ENCODE results near the gene MPO.

GRCh38 chr17:58320163-58320558, 39.4 kb upstream of the MPO start:
- TF ChIP-seq CTCF (IDR thresholded peaks at IDR 0.05; ENCODE audit: control extremely low read depth in 1 of 3, insufficient read depth in 1 of 3, low read depth in 1 of 3, low read length in 3 of 3), result no peak
- TF ChIP-seq ATF3 (IDR thresholded peaks at IDR 0.05; ENCODE audit: insufficient read depth, low read depth, low read length), result no peak
- TF ChIP-seq GTF2F1 (IDR thresholded peaks at IDR 0.05; ENCODE audit: borderline replicate concordance, low read depth, low read length), result no peak
- TF ChIP-seq EGR1 (IDR thresholded peaks at IDR 0.05; ENCODE audit: borderline replicate concordance, low read depth, low read length), result no peak
- TF ChIP-seq JUND (IDR thresholded peaks at IDR 0.05; ENCODE audit: low read length), result no peak
- TF ChIP-seq EZH2 (IDR thresholded peaks at IDR 0.05; ENCODE audit: low read depth, low read length, severe bottlenecking), result no peak
- no peak for TF ChIP-seq JUN (IDR thresholded peaks at IDR 0.05; ENCODE audit: low read depth, low read length)
- TF ChIP-seq RAD21 (IDR thresholded peaks at IDR 0.05 in 1 of 2, conservative IDR thresholded peaks at IDR 0.05 in 1 of 2; ENCODE audit: low read depth in 2 of 2, low read length in 2 of 2), result no peak
- no peak for TF ChIP-seq POLR2A (IDR thresholded peaks at IDR 0.05; ENCODE audit: control extremely low read depth in 1 of 2, low read depth in 2 of 2, low read length in 2 of 2)
- TF ChIP-seq E2F6 (IDR thresholded peaks at IDR 0.05), result no peak
- no peak for TF ChIP-seq CHD1 (IDR thresholded peaks at IDR 0.05; ENCODE audit: low read depth, low read length)
- TF ChIP-seq TAF7 (optimal IDR thresholded peaks at IDR 0.05; ENCODE audit: borderline replicate concordance, low read depth, low read length), result no peak
- TF ChIP-seq BRCA1 (IDR thresholded peaks at IDR 0.05; ENCODE audit: low read depth, low read length), result no peak
- no peak for TF ChIP-seq EP300 (IDR thresholded peaks at IDR 0.05; ENCODE audit: borderline replicate concordance in 1 of 2, low read depth in 2 of 2, low read length in 2 of 2)
